ENCODE results near the gene KRT7.
"Not testable (repeated sequence)": the region's sequence is repeated elsewhere in the genome, so short reads cannot be mapped to it uniquely, and the experiment has no call there.

The KRT7 gene

GRCh38 chr12:52229836-52230343 is 3.2 kb upstream of the KRT7 start:
- DNase-seq (ENCODE audit: low read depth, low spot score) = no peak

- DNase-seq (ENCODE audit: low read depth, low spot score) = no peak
Measured at GRCh38 chr12:52230364-52231281, 2.4 kb upstream of the KRT7 start.

GRCh38 chr12:52231305-52232202 is 1.5 kb upstream of the KRT7 start:
- no peak for DNase-seq (ENCODE audit: low read depth, low spot score)

- DNase-seq (ENCODE audit: low read depth, low spot score) = no peak
Measured at GRCh38 chr12:52232203-52232673, 805 bp upstream of the KRT7 start.

- DNase-seq (ENCODE audit: low read depth, low spot score) = no peak
Measured at GRCh38 chr12:52233462-52234207, 592 bp downstream of the KRT7 start.

- no peak for DNase-seq (ENCODE audit: low read depth, low spot score)
Measured at GRCh38 chr12:52234223-52234810, 1.3 kb downstream of the KRT7 start.

GRCh38 chr12:52235001-52235764 is 2.1 kb downstream of the KRT7 start:
- no peak for DNase-seq (ENCODE audit: low read depth, low spot score)

- no peak for DNase-seq (ENCODE audit: low read depth, low spot score)
Measured at GRCh38 chr12:52235822-52236361, 2.8 kb downstream of the KRT7 start.

DNA sequence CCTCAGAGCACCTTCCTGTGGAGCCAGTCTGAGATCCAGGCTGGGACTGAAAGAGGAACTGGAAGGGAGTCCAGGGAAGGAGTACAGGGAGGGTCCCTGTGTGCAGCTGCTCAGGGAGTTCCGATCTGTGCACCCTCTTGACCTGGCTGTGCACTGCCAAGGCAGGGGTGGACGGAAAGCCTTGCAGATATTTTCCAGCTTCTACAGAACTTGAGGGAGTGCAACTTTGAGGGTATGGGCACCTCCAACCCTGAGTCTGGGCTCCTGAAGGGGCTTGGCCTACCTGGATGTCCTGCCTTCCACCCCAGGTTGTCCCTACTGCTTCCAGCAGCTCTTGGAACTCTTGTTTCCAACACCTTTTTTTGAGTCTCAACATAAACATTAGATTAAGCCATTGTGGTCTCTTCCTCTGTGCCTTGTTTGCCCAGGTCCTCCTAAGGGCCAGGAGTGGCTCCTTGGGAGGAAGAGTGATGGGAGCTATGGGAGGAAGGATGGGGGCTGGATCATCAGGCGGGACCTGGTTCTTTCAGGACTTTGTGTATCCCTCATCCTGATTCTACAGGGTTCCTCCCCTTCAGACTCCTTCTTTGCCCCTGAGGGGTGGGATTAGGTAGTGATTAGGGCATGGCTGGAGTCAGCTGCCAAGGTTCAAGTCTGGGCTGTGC is 3.5 kb downstream of the KRT7 start:
- no peak for DNase-seq (ENCODE audit: low read depth, low spot score)

DNA sequence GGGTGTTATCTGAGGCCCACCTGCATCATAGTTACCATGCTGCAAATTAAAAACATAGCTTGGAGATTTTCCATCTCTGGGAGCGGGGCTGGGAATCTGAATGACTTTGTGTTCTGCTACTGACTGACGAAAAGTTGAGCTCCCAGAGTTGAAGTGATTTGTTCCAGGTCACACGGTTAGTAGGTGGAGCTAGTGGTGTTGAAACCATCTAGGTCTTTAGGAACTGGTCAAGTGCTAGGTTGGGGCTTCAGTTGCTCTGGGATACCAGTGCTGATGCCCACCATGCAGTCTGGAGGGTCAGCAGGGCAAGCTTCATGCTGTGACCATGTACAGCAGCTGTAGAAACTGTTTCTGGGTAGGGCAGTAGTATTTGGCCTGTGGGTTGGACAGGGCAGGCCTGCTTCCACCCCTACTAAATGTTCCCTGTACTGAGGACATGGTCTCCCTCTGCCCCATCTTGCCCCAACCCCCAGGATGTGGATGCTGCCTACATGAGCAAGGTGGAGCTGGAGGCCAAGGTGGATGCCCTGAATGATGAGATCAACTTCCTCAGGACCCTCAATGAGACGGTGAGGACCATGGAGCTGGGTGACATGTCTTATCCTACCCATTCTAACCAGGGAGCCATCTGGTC is 5.3 kb downstream of the KRT7 start:
- DNase-seq (ENCODE audit: low read depth, low spot score) = no peak

DNA sequence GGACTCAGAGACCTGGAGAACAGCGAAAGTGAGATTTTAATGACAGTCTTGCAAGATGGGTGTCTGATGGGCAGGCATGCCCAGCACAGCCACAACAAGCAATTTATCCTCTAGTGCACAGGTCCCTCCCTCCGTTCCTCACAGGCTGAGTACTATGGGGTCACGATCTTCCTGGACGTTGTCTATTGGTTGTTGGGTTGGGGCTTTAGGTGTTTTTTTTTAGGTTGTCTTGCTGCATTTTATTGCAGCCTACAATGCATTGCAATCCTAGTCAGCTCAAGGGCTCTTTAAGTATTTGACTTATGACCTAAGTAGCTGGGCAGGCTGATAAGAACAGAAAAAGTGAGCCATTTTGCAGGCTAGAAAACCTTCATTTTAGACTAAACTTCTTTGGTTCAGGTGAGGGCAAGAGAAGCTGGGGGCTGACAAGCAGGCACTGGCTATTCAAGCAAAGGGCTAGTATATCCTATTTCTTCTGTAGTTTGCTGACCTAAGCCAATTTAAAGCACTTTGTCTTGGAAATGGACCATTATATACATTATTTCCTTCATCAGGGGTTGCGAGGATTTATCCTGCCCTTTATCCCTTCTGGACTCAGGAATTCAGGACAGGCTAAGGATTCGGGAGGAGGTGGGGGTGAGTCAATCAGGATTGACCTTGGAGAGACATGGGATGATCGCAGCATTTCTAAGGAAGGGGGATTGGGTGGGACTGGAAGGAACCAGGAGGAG is 6.0 kb downstream of the KRT7 start:
- DNase-seq (ENCODE audit: low read depth, low spot score) = no peak

- no peak for DNase-seq (ENCODE audit: low read depth, low spot score)
Measured at GRCh38 chr12:52239767-52240166, 6.7 kb downstream of the KRT7 start.

GRCh38 chr12:52240247-52240646 is 7.2 kb downstream of the KRT7 start:
- not testable (repeated sequence) for DNase-seq (ENCODE audit: low read depth, low spot score)

DNA sequence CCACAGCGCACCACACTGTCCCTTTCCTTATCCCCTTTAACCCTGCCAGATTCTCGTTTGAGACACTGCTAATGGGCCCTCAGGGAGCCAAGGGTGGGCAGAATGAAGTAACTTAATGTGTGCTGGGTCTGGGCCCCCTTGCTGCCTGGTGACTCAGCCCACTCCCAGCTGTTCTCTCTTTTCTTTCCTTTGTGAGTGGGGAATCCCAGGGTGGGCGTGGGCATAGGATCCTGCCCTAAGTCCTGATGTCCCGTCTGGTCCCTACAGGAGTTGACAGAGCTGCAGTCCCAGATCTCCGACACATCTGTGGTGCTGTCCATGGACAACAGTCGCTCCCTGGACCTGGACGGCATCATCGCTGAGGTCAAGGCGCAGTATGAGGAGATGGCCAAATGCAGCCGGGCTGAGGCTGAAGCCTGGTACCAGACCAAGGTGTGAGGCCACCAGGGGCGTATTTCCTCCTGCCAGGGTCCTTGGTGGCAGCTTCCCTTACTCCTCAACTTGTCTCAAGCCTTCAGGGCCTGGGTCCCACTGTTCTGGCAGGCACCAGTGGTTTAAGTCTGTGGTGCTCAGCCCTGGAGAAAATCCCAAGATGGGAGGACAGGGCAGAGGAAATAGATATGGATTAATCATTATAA is 8.3 kb downstream of the KRT7 start:
- DNase-seq (ENCODE audit: low read depth, low spot score) = no peak

- DNase-seq (ENCODE audit: low read depth, low spot score) = no peak
Measured at GRCh38 chr12:52242442-52243258, 9.6 kb downstream of the KRT7 start.

DNA sequence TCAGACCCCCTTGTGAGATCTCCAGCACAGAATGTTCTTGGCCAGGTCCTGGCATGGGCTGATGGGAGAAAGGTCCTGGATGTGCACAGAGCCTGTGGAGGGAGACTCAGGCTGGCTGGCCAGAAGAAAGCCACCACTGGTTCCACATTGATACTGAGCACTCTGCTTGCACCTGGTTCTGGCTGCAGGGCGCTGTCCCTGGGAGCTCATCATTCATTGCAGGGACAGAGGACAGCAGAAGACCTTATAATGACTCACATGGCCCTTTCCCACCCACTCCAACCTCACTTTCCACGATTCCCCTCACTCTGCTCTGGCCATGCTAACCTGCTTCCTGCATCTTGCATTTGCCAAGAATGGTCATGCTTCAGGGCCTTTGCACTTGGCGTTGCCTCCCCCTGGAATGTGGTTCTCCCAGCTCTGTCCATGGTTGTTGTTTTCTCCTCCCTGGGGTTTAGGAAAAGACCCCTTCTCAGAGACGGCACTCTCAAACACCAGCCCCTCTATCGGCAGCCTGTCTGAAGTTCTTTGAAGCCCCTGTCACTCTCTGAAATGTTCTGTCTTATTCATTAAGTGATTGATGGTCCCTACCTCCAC is 10.3 kb downstream of the KRT7 start:
- DNase-seq (ENCODE audit: low read depth, low spot score) = no peak

All from iPS DF 19.7 (cell line).